GM19468 (cell line): ENCODE measurements around the gene GNAI3.
A peak's percentile ranks its signal among the peaks of the same experiment; 100 is the strongest.

Source experiments
- ATAC-seq: cut with Tn5 transposase; IDR thresholded peaks from one replicate; pipeline ENCODE4 v1.9.1; 2021; ENCODE audit warnings: mild to moderate bottlenecking, moderate library complexity, moderate number of reproducible peaks; ENCODE audit not compliant: unreplicated experiment; ENCODE audit errors: extremely low read depth

The GNAI3 gene

DNA sequence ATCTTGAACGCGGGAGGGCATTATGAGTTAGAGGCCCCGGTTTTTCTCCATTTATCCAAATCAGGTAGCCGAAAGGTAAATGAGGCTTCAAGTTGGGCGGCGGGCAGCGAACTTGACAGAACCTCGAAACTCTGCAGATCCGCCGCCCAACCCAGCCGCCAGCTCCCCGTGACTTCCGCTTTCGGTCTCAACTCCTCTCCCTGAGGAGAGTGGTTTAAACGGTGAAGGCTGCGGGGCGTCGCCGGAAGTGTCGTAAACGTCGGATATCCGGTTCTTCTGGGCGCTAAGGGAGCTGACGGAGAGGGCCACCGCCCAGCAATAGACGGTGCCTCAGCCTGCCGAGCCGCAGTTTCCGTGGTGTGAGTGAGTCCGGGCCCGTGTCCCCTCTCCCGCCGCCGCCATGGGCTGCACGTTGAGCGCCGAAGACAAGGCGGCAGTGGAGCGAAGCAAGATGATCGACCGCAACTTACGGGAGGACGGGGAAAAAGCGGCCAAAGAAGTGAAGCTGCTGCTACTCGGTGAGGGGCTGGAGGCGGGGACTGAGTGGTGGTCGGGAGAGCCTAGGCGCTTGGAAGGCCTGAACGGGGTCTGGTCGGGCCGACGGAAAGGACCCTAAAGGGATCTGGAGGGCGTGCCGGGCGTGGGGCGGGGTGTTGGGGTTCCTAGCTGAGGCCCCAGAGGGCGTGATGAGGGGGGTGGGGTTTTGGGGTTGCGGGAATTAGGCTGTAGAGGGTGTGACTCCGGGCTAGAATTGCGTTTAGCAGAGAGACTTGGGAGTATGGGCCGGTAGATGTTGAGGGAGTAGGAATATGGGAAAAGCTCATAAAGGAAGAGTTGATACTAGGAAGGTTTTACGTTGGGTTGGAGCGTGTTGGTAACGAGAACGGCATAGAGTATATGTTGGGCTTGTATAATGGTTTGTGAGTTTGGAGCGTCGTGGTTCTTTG lies at the start of gene GNAI3:
Gene GNAI3, plus strand, starts transcription at position 295 of the 947 bp plus-strand sequence. Its CDS starts 106 bp downstream, at position 401.
- peak; percentile 96 for ATAC-seq

GRCh38 chr1:109499081-109499480 lies 49.3 kb upstream of the GNAI3 start:
- no peak for ATAC-seq

DNA sequence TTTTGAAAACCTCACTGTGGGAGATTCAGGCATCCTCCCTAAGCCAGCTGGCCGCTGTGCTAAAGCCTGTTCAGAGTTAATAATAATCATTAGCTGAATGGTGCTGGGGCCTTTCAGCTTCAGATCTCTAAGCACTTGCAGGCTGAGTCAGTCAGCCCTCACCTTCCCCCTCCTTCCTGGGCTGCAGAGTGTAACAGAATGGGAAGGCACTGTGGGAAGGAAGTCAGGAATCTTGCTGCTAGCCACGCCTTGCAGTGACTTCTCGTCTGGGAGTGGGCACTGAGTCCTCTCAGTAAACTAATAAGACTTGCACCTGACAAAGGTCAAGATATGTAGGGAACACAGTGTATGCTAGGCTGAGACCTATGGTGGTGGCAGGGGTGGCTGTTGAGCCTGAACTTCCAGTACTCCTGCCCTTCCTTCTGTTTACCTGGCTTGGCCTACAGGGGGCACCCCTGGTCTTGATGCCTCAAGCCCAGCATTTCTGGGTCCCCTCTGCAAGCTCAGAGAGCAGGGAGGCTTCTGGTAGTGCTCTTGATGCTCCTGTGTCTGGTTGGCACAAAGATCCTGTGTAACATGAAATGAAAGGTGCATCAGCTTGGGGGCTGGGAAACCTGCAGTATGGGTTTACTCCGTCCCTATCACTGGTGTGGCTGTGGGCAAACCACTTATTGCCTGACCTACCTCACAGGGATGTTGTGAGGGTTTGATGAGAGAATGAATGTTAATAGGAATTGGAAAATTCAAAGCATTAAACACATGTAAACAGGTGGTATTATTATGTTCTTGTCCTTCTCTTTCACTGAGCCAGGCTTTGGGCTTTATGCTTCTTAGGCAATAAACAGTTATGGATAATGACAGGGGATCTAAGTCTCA lies 48.5 kb upstream of the GNAI3 start:
- ATAC-seq, result no peak

GRCh38 chr1:109500941-109501381 lies 47.5 kb upstream of the GNAI3 start:
- no peak for ATAC-seq

DNA sequence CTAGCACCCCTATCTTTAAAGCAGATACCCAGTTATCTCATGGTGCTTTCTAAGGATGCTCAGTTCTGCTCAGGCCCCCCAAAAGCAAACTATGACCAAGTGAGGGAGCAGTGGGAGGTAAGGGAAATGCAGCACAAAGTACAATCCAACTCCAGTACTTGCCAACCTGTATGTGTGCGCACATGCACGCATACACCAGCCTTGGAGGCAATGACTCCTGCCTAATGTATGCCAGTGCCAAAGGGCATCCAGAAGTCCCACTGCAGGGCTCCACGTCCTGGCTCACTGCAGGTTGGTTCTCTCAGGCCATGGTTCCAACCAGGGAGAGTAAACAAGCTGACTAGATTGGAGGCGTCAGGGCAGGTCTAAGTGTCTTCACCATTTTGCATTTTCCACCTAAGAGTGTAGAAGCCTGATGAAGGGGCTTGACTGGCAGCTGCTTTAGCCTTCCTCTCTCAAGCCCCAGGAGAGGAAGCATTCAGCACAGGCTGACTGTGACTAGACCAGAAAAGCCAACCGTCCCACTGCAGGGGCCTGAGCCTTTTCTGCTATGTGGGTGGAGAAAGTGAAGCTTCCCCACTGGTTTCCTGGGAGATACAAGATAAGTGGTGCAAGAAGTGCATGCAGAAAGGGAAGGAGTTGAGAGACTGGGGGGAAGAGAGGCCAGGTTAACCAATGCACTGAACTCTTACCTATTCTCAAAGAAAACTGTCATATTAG lies 46.6 kb upstream of the GNAI3 start:
- no peak for ATAC-seq

DNA sequence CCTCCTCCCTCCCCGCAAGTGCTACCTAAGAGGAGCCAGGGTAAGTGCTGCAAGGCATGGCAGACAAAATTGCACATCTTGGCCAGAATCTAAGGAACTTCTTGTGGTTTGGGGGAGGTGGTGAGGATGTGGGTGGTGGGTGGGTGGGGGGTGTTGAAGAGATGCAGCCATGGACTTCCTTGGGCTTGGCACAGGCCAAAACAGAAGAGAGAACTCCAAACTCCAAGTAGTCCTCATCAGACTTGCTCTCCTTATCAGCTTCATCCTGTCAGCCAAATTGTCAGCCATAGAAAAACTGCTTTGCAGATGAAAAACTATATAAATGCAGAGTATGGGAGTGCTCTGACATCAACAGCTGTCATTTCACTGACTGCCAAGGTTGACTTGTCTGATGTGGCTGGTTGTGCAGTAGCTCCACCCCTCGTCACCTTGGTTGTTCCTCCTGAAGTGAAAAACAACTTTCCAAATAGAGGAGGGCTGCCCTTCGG lies 46.0 kb upstream of the GNAI3 start:
- ATAC-seq, result no peak

DNA sequence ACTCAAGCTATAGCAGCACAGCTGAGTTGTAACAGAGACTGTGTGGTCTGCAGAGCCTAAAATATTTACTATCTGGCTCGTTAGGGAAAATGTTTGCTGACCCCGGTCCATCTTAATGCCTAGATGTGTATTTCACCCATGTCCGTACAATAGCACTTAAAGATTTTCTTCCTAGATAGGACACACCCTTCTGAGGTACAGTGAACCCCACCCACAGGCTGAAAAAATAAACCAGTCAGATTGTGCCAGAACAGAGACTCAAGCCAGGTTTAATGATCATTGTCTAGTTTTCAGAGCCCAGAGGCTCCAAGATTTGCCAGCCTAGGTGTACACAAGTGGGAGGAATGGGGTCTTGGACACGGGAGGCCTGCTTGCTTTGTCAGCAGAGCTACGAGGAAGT lies 44.5 kb upstream of the GNAI3 start:
- ATAC-seq, result no peak

DNA sequence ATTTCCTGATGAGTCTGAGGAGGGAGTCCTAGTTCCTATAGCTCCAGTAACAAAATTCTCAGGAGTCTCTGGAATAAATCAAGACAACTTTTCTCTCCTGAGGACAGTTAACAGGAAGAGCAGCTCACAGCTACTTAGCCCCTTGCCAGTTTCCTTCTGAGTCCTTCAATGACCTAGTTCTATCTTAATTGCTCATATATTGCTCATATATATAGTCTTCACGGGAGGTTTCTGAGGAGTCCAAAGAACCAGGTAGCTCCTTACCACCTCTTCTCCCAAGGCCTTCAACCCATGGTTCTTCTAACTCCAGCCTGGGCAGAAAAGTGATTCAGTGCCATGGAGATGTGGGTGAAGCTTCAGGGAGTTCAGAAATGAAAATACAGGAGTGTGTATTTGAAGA lies 43.4 kb upstream of the GNAI3 start:
- no peak for ATAC-seq

DNA sequence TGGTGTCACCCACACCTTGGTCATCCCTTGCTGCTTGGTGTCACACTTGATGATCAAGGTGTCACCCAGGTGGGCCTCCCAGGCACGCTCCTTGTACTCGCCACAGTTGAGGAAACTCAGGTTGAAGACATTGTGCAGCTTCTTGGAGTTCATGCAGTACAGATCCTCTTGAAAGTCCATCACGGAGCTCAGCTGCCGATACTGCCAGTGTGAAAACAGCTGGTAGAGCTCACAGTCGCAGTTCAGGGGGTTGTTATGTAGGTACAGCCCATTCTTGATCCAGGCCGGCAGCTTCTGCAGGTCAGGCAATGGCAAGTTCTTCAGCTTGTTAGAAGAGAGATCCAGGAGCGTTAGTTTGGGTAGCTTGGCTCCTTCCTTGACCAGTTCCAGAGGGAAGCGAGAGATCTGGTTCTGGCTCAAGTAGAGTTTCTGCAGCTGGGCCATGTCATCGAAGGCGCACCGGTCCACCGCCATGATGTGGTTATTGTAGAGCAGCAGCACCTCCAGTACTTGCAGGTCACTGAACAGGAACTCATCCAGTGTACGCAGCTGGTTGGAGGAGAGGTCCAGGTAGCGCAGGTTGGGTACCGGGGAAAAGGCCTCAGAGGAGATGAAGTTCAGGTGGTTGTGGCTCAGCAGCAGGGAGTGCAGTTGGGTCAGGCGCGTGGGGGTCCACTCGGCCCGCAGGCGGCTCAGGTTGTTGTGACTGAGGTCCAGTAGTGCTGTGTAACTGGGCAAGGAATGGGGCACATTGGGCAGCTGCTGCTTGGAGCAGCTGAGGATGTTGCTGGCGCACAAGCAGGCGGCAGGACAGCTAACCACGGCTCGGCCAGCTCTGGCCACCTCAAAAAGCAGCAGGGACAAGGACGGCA lies 40.2 kb upstream of the GNAI3 start:
- ATAC-seq, result no peak

- ATAC-seq, result no peak
These were observed 39.6 kb upstream of the GNAI3 start for GRCh38 chr1:109508873-109509175.

GRCh38 chr1:109509176-109510134 lies 39.0 kb upstream of the GNAI3 start, which contains the start of gene AMIGO1:
TSS of gene AMIGO1 (minus strand) at chr1:109509727. CDS start at chr1:109508912, 815 bp downstream.
- no peak for ATAC-seq

DNA sequence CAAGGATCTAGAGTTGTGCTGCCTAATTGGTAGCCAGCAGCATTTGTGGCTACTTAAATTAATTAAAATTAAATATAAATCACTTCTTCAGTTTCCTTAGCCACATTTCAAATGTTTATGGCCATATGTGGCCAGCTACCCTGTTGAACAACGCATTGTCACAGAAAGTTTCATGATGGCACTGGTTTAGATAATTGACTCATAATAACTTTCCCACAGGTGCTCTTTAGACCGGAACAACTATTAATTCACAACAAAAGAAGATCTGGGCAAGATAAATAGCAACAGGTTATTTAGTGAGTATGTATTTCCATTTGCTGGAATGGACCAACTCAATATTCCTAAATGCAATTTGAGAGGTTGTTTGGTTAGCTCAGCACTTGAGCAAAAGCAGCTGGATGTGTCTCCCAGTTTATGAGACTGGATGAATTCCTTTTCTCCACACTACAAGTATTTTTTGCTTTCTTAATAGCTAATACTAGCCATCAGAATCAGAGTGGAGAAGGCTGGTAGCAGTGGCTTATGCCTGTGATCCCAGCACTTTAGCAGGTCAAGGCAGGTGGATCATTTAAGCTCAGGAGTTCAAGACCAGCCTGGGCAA lies 35.2 kb upstream of the GNAI3 start:
- ATAC-seq, result no peak

DNA sequence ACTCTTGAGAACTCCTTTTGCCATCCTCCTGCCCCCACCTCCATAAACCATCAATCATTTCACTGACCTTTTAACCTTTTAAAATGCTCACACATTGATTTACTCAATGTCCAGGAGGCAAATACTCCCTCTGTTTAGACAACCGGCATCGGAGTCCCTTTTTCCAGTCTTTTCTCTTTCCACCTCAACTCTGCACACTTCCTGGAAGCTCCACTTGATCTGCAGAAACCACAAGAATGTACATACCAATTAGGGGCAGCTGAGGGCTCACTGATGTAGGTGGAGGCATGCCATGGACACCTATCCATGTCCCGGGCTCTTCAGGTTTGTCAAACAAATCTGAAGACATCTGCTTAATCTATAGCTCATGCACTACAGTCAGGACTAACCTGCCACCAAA lies 33.6 kb upstream of the GNAI3 start:
- ATAC-seq, result no peak

GRCh38 chr1:109516872-109517271 lies 31.5 kb upstream of the GNAI3 start:
- no peak for ATAC-seq

GRCh38 chr1:109517337-109517736 lies 31.1 kb upstream of the GNAI3 start:
- ATAC-seq, result no peak

DNA sequence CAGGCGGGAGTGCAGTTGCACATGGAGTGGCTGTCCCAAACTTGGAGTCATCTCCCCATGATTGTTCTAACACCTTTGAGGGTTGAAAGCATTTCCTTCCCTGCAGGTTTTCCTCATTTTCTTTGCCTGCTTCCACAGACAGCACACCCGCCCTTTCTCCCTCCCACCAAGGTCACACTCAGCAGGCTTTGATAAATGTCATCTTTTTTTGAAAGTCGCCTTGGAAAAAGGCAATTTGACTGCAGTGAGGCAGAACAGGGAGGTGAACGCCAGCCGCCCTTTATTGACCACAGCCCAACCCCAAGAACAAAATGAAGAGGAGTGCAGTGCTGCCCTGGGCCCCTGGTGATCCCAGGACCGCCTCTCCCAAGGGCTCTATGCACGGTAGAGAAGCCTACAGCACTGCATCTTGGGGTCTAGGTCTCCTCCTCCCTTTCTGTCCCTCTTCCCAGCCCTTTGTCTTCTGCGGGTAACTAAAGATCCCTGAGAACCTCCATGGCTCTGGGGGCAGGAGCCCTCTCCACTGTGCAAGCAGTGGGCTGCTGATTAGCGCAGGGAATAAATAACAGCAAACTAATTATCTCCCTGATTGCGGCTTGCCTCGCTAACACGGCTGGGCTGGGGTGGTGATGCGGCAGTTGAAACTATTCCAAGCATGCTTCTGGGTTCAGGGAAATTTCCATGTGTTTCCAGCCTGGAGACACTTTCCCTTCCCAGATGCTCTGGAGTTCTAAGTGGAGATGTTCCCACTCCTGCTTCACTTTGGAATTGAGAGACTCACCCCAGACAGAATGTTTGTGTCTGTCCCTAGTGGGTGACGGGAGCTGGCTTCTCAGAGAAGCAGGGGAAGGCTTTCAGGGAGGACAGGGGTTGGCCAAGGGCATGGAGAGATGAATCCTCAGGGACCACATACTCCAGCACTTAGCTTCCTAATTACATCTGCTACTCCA lies 27.1 kb upstream of the GNAI3 start:
- ATAC-seq, result no peak

GRCh38 chr1:109522026-109522425 lies 26.4 kb upstream of the GNAI3 start:
- ATAC-seq, result no peak
